GM19240 (cell line): ENCODE measurements around the gene PGK1.
"Not testable (repeated sequence)": the region's sequence is repeated elsewhere in the genome, so short reads cannot be mapped to it uniquely, and the experiment has no call there.

ENCODE experiments used
- DNase-seq: peaks from one replicate; pipeline ENCODE4 v3.0.0; 2011; ENCODE audit warnings: low spot score; ENCODE audit not compliant: insufficient read length

PGK1 gene

GRCh38 chrX:78103623-78104446 is at the start of gene PGK1:
Gene PGK1 (plus strand): TSS chrX:78104248. CDS start chrX:78104341, 93 bp downstream.
- DNase-seq, result peak; percentile 60

DNA sequence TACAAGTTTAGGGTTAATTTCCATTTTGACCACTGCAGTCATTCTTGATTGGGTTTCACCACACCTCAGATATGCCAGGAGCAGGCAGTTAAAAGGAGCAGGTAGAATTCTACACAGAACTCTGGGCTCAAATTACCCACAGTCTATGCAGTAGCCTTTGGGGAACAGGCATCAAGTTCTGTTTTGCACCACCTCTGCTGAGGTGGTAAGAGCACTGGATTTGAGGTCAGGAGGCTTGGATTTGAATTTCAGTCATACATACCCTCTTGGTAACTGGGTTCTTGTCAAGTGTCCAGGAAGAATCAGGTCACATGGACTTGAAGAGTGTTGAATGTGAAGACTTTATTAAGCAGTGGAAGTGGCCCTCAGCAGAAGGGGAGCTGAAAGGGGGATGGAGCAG is 40.4 kb upstream of the PGK1 start:
- no peak for DNase-seq

GRCh38 chrX:78064152-78064551 is 39.9 kb upstream of the PGK1 start:
- no peak for DNase-seq

- not testable (repeated sequence) for DNase-seq
Observed at GRCh38 chrX:78064698-78065601, 39.1 kb upstream of the PGK1 start.

- no peak for DNase-seq
Observed at GRCh38 chrX:78066110-78066509, 37.9 kb upstream of the PGK1 start.

DNA sequence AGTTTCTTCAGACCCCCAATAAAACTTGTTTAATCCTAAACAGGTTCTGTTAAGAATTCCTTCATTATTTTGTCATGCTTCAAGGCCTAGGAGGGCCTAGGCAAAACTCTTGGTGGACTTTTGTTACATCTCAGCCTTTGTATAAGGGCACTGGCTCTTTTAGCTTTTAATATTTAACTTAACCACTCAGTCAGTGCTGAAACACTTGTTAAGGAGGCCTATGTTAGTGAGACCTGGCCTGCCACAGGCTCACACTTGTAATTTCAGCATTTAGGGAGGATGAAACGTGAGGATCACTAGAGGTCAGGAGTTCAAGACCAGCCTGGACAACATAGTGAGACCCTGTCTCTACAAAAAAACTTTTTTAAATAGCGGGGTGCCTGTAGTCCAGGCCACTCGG is 32.7 kb upstream of the PGK1 start:
- DNase-seq, result no peak

GRCh38 chrX:78073147-78074077 is 30.6 kb upstream of the PGK1 start:
- not testable (repeated sequence) for DNase-seq

DNA sequence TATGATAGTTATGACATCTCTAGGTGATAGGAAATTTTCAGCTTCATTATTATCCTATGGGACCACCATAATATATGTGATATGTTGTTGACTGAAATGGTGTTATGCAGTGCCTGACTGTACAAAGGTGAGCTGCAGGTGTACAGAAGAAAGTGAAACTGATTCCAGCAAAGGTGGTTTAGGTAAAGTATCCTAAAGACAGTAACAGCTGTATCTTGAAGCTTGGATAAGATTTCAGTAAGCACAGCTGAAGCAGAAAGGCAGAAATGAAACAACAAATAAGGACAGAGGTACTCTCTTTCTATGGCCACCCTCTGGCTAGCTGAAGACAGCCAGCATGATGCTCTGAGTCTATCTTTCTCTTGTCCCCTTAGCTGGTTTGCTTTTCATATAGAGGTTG is 30.0 kb upstream of the PGK1 start:
- DNase-seq, result no peak

- no peak for DNase-seq
Observed at GRCh38 chrX:78075787-78076389, 28.2 kb upstream of the PGK1 start.

DNA sequence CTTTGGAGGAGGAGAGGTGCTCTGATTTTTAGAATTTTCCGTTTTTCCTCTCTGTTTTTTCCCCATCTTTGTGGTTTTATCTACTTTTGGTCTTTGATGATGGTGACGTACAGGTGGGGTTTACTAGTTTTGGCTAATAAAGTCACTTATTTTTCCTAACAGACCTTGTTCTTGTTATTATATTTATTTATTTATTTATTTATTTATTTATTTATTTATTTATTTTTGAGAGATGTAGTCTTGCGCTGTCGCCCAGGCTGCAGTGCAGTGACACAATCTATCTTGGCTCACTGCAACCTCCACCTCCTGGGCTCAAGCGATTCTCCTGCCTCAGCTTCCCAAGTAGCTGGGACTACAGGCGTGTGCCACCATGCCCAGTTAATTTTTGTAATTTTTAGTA is 22.6 kb upstream of the PGK1 start:
- not testable (repeated sequence) for DNase-seq

- DNase-seq, result no peak
Observed at GRCh38 chrX:78092296-78092695, 11.8 kb upstream of the PGK1 start.

DNA sequence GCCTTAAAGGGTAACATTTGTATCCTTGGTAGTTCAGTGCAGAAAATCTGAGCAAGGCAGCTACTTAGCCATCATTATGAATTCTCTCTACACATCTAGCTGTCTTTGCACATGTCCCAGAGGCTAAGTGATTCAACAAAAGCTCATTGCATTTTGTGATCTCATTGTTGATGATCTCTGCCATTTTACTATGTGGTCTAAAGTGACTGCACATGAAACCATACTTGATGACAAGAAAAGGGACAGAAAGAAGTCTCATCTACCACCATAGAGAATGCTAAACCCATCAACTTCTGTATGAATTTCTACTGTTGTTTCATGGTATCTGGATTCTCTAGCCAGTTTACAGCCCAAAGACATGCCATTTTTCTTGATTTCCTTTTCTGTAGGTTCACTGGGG is 5.9 kb upstream of the PGK1 start:
- DNase-seq, result no peak

DNA sequence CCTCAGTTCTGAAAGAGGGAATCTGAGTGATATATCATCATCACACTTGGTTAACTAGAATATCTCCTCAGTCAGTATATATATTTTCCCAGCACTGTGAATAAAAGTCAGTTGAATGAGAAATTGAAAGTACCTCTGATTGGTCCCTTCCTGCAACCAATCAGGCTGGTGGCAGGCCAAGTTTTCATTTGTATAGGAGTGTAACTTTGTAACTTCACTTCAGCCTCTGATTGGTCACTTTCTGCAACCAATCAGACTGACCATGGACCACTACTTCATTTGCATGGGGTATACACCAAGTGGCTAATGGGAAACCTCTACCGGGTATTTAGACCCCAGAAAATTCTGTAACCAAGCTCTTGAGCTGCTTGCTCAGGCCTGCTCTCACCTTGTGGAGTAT is 2.0 kb upstream of the PGK1 start:
- no peak for DNase-seq

DNA sequence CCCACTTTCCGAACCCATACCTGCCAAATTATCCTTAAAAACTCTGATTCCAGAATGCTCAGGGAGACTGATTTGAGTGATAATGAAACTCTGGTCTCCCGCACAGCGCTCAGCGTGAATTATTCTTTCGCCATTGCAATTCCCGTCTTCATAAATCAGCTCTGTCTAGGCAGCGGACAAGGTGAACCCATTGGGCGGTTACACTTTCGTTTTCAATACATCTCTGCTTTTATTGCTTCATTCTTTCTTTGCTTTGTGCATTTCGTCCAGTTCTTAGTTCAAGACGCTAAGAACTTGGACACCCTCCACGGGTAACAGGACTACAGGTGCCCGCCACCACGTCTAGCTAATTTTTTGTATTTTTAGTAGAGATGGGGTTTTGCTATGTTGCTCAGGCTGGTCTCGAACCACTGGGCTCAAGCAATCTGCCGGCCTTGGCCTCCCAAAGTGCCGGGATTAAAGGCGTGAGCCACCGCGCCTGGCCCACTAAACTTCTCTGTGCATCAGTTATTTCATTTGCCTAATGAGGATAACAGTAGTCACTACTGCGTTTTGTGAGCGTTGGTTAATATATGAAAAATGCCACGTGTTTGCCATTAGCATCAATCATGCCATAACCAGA is 936 bp upstream of the PGK1 start:
- no peak for DNase-seq

- no peak for DNase-seq
Observed at GRCh38 chrX:78104447-78105176, 564 bp downstream of the PGK1 start.

- no peak for DNase-seq
Observed at GRCh38 chrX:78105944-78106650, 2.0 kb downstream of the PGK1 start.

- no peak for DNase-seq
Observed at GRCh38 chrX:78106651-78106986, 2.6 kb downstream of the PGK1 start.

- no peak for DNase-seq
Observed at GRCh38 chrX:78109458-78109857, 5.4 kb downstream of the PGK1 start.
